Esophagus muscularis mucosa (tissue), 4 donors: ENCODE data around the gene P2RY11. TPM values are rescaled to one million over a fixed set of nuclear protein-coding genes. Genes with fewer than 3 reads are reported as not detected.

Experiments
- DNase-seq: peaks from one replicate; pipeline ENCODE4 v3.0.0-alpha.2; 2017; ENCODE audit errors: extremely low spot score
- H3K27ac ChIP-seq, 4 donors: fragments of 200-600 bp; sonication (generic); replicated peaks in 1 of 4; 1 replicate in 3 of 4; 2 replicates in 1 of 4; pipeline ENCODE4 v1.5.1; 2016 to 2019; ENCODE audit warnings: mild to moderate bottlenecking in 1 of 4
- H3K27me3 ChIP-seq, 4 donors: fragments of 200-600 bp; sonication (generic); one replicate each; pipeline versions ENCODE4 v1.5.1 to v1.6.0; 2016 to 2019
- H3K36me3 ChIP-seq, 4 donors: fragments of 200-600 bp; sonication (generic); one replicate each; pipeline ENCODE4 v1.5.1; 2016 to 2019
- H3K4me1 ChIP-seq, 4 donors: fragments of 200-600 bp; sonication (generic); one replicate each; pipeline ENCODE4 v1.5.1; 2016 to 2019
- H3K4me3 ChIP-seq, 4 donors: fragments of 200-600 bp; sonication (generic); 1 replicate in 2 of 4; 2 replicates in 2 of 4; pipeline ENCODE4 v1.5.1; 2016 to 2019; ENCODE audit warnings: mild to moderate bottlenecking in 4 of 4, moderate library complexity in 1 of 4
- H3K9me3 ChIP-seq, 4 donors: fragments of 200-600 bp; sonication (generic); 1 replicate in 3 of 4; 2 replicates in 1 of 4; pipeline ENCODE4 v1.5.1; 2016 to 2019
- EP300 ChIP-seq: sonication (generic); formaldehyde crosslinking; IDR thresholded peaks from one replicate; pipeline ENCODE4 v1.6.1; 2017; ENCODE audit warnings: antibody characterized with exemption
- POLR2A ChIP-seq: fragments of 450-650 bp; IDR thresholded peaks from one replicate; pipeline ENCODE4 v1.6.1; 2017; ENCODE audit warnings: antibody characterized with exemption, moderate library complexity, mild to moderate bottlenecking, low read depth
- POLR2AphosphoS5 ChIP-seq, 2 donors: sonication (generic); formaldehyde crosslinking; IDR thresholded peaks; one replicate each; pipeline ENCODE4 v1.6.1; 2017; ENCODE audit warnings: antibody characterized with exemption in 2 of 2
- WGBS: methylation state at CpG from one replicate; pipeline ENCODE4 v1.1.5; 2018; 5-methylcytosine and 5-hydroxymethylcytosine counted together
- intact Hi-C: fragments of 100-400 bp; cut with DNase I; formaldehyde crosslinking; loops from one replicate; pipeline ENCODE4 v1.15.1; 2023
- total RNA-seq, 4 donors: library from RNA; depleted of rRNA; stranded (reverse); fragments of >200 nt; gene quantifications; one replicate each; pipeline versions ENCODE4 v1.1.0 to v1.2.1, GENCODE V29; 2016
- TF ChIP-seq, protein P1 (sequence below), 3 experiments: fragments of 200-600 bp in 2 of 3; fragments of 450-650 bp in 1 of 3; sonication (generic) in 2 of 3; IDR thresholded peaks; one replicate each; pipeline ENCODE4 v1.5.1; 2017 to 2019; ENCODE audit warnings: antibody characterized with exemption in 3 of 3, mild to moderate bottlenecking in 2 of 3, moderate library complexity in 1 of 3

The P2RY11 gene
- total RNA-seq, 4 donors from 2014 or later, result 4.9 to 11.3 (median 8.5) TPM

DNA sequence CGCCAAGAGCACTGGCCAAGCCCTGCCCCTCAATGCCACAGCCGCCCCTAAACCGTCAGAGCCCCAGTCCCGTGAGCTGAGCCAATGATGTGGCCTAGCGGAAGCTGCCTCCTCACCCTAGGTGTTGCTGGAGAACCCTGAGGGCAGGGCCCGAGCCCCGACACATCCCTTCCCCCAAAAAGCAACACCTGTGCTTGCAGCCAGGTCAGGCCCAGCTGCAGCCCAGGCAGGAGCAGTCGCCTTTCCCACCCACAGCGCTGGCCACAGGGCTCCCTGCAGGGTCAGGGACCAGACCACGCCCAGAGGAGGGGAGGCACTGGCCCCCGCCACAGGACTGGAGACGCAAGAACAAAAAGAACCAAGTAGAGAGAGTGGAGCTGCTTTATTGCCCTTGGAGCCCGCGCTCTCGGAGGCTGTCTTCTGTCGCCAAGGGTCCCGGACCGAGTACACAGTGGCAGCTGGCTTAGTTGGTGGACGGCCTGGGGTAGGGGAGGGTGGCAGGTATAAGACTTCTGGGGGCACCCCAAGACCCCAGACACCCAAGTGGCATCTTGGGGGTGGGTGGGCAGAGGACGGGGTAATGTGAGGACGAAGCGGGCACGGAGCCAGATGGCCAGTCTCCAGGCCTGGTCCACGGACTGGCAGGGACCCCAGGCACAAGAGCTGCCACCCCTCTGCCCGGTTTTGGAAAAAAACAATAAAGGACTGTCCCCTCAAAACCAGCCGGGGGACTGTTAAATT is 3.3 kb downstream of the P2RY11 start:
- DNase-seq, result no peak
- WGBS, result 81% methylated on average over 25 of the region's 26 CpGs
- Histone ChIP-seq H3K27me3 (no peaks in the 10 kb centered on the region), H3K36me3 (peaks cover 46 to 74% (median 71%) of the 10 kb centered on the region in 4 donors), H3K4me3 (no peak overlapping the region), H3K9me3 (no peaks in the 10 kb centered on the region), H3K27ac (no peak overlapping the region), H3K4me1 (peaks cover 15 to 47% (median 30%) of the 10 kb centered on the region in 4 donors)
- TF ChIP-seq POLR2A, result no peak
- intact Hi-C loops, result no loop called here

DNA sequence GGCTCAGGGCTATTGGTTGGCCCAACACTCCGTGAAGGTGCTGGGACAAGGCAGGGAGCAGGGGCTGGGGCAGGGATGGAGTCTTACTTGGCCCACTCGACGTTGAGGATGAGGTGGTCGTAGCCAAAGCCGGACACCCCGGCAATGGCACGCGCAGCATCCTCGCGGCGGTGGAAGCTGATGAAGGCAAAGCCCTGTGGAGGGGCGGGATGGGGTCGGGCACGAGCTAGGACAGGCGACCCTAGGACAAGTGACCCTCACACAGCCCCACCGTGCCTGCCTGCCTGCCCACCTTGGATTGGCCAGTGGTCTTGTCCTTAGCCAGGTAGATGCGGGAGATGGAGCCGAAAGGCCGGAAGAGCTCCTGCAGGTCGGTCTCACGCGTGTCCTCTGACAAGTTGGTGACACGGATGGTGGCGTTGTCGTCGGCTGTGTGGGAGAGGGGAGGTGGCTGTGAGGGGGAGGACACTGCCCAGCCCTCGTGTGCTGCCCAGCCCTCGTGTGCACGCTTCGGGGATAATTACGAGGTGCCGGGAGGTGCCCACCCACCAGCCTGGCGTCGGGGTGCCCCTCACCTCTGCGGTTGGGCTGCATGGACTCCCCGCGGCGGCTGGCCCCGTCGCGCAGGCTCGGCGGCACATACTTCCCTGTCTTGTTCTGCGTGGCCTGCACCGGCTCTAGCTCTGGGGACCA is 4.0 kb downstream of the P2RY11 start:
- Histone ChIP-seq H3K27me3 (no peaks in the 10 kb centered on the region), H3K4me1 (peaks cover 18 to 54% (median 34%) of the 10 kb centered on the region in 4 donors), H3K27ac (no peak overlapping the region), H3K36me3 (peaks cover 39 to 66% (median 64%) of the 10 kb centered on the region in 4 donors), H3K4me3 (no peak overlapping the region), H3K9me3 (no peaks in the 10 kb centered on the region)
- WGBS, result 86% methylated on average over 29 of the region's 45 CpGs
- intact Hi-C loops, result no loop called here
- DNase-seq, result no peak
- TF ChIP-seq, protein P1, sequence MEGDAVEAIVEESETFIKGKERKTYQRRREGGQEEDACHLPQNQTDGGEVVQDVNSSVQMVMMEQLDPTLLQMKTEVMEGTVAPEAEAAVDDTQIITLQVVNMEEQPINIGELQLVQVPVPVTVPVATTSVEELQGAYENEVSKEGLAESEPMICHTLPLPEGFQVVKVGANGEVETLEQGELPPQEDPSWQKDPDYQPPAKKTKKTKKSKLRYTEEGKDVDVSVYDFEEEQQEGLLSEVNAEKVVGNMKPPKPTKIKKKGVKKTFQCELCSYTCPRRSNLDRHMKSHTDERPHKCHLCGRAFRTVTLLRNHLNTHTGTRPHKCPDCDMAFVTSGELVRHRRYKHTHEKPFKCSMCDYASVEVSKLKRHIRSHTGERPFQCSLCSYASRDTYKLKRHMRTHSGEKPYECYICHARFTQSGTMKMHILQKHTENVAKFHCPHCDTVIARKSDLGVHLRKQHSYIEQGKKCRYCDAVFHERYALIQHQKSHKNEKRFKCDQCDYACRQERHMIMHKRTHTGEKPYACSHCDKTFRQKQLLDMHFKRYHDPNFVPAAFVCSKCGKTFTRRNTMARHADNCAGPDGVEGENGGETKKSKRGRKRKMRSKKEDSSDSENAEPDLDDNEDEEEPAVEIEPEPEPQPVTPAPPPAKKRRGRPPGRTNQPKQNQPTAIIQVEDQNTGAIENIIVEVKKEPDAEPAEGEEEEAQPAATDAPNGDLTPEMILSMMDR (IDR thresholded peaks at IDR 0.05), result no peak
- no peak for TF ChIP-seq POLR2A
- TF ChIP-seq POLR2AphosphoS5 (IDR thresholded peaks at IDR 0.05), result no peak
- no peak for TF ChIP-seq EP300

DNA sequence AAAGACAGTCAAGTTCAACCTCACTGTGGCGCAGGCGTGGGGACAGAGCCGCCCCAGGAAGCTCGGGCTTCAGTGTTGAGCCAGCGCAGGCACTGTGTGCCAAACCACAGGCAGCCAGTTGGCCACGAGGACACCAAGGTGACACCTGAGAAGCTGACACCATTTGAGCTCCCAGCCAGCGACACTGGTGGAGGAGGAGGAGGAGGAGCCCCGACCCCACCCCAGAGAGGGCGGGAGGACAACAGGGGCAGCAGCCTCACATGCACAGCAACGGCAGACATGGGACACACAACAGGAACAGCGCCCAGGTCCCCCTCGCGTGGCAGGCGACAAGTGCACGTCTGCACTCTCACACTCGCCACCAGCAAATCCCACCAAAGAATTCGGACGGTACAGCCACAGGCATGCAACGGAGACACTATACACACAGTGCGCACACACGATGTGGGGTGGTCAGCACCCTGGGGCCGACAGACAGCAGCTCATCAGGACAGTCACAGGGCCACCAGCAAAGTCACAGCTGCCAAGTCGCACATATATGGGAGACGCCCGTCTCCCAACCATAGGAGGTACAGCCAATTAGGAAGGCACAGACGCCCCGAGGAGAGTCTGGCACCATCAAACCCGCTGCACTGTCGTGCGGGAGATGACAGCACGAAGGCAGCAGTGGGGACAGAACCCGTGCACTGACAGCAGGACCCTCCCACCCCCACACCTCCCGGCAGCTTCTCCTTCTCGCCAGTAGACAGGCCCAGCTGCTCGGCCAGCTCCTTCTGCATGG is 4.8 kb downstream of the P2RY11 start:
- Histone ChIP-seq H3K27me3 (no peaks in the 10 kb centered on the region), H3K27ac (no peak overlapping the region), H3K9me3 (no peaks in the 10 kb centered on the region), H3K4me1 (peaks cover 18 to 58% (median 38%) of the 10 kb centered on the region in 4 donors), H3K36me3 (peaks cover 32 to 59% (median 57%) of the 10 kb centered on the region in 4 donors), H3K4me3 (no peak overlapping the region)
- TF ChIP-seq POLR2A, result no peak
- TF ChIP-seq POLR2AphosphoS5 (IDR thresholded peaks at IDR 0.05), result no peak
- no peak for TF ChIP-seq EP300
- TF ChIP-seq, protein P1 (IDR thresholded peaks at IDR 0.05), result no peak
- 90% methylated on average over 24 of the region's 35 CpGs for WGBS
- intact Hi-C loops, result no loop called here
- no peak for DNase-seq

DNA sequence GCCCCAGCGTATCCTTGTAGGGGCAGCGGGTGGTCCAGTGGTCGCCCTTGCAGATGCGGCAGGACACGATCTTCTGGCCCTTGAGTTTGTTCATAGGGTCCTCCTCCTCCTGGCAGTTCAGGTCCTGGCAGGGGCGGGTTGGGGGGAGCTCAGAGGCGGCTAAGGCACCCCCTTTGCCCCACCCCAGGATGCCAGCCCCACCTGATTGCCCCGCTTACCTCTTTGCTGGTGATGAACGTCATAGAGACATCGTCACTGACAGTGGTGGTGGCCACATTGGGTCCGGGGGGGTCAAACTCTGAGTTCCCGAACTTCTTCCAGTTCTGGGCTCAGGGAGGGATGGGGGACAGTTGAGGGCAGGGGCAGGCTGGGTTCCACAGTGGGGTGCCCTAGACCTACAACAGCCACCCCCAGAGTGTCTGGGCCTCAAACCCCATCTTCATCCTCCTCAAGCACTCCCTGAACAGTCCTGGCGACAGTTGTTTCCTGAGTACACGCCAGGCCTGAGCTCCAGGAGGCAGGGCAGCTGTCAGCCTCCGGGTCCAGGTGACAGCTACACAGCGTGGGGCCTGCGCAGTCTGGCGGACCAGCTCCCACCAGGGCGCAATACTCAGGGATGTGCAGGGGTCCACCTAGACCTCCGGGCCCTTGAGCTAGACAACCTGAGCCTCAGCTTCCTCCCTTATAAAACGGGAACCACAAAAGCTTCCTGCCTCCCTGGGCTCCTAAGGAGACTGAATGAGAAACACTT is 5.5 kb downstream of the P2RY11 start:
- TF ChIP-seq POLR2AphosphoS5 (IDR thresholded peaks at IDR 0.05), result no peak
- peaks cover 29 to 53% (median 50%) of the 10 kb centered on the region in 4 donors for H3K36me3 ChIP-seq
- intact Hi-C loops, result no loop called here
- no peak overlapping the region for H3K4me3 ChIP-seq
- H3K27me3 ChIP-seq, result no peaks in the 10 kb centered on the region
- no peak overlapping the region for H3K27ac ChIP-seq
- peaks cover 18 to 58% (median 45%) of the 10 kb centered on the region in 4 donors for H3K4me1 ChIP-seq
- DNase-seq, result no peak
- WGBS, result 85% methylated on average over 6 of the region's 21 CpGs
- no peaks in the 10 kb centered on the region for H3K9me3 ChIP-seq

DNA sequence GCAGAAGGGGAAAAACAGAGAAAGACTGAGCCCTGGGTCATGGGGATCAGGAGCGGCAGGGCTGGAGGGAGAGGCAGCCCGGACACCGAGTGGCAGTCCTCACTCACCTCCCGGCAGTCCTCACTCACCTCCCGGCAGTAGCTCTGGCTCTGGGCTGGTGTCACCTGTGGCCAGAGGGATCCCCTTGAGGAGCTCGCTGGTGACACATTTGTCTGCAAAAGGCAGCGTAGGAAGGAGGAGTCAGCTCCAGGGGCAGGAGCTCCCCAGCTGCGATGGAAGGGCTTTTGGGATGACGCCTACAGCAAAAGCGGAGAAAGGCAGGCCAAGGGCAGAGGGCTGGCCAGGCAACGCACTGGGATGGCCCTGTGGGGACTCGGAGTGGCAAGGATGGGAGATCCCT is 7.5 kb downstream of the P2RY11 start:
- TF ChIP-seq POLR2AphosphoS5 (IDR thresholded peaks at IDR 0.05), result no peak
- TF ChIP-seq, protein P1 (IDR thresholded peaks at IDR 0.05), result no peak
- no peak for TF ChIP-seq EP300
- TF ChIP-seq POLR2A, result no peak
- intact Hi-C loops, result no loop called here
- DNase-seq, result no peak
- peak overlapping the region; percentile 74 to 88 (median 82) for H3K27ac ChIP-seq
- peak overlapping the region; percentile 61 to 94 (median 90) for H3K4me3 ChIP-seq
- no peaks in the 10 kb centered on the region for H3K9me3 ChIP-seq
- H3K4me1 ChIP-seq, result peaks cover 18 to 40% (median 34%) of the 10 kb centered on the region in 4 donors
- no peaks in the 10 kb centered on the region for H3K27me3 ChIP-seq
- 10% methylated on average over 6 of the region's 12 CpGs for WGBS
- H3K36me3 ChIP-seq, result peaks cover 29 to 49% (median 48%) of the 10 kb centered on the region in 4 donors
